SK-N-MC (cell line): Measurements from ENCODE around the gene ARFIP1.

Source experiments
- EZH2 ChIP-seq: fragments of 200-600 bp; sonication (generic); IDR thresholded peaks from one replicate; pipeline ENCODE4 v1.6.1; 2017; ENCODE audit warnings: antibody characterized with exemption
- POLR2AphosphoS5 ChIP-seq: IDR thresholded peaks from 2 replicates; pipeline ENCODE4 v1.6.1; 2012; ENCODE audit warnings: mild to moderate bottlenecking, low read depth, low read length, borderline replicate concordance

GRCh38 chr4:152860046-152860445 is 80.3 kb downstream of the ARFIP1 start:
- TF ChIP-seq POLR2AphosphoS5 (no peak), EZH2 (no peak)
